ENCODE measurements around the gene DPPA3.

DPPA3 gene

DNA sequence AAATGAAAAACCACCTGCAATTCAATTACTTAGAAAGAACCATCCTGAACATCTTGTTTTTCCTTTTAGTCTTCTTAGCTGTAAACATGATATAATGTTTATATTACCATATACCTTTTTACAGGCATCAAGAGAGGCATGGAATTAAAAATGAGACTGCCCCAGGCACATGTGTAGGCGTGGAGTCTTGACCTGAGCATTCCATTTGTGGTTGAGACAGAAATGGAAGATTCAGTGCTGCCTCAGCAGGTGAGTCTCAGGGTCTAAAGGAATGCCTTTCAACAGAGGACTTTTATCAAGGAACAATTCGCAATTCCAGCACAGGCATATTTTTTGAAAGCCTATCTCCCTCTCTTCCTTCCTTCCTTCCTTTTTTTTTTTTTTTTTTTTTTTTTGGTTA lies 45.8 kb downstream of the DPPA3 start:
- H3K27ac ChIP-seq: no peak overlapping the region
- TF ChIP-seq ZFX (IDR thresholded peaks at IDR 0.05; ENCODE audit: borderline replicate concordance) (no peak), CTCF (IDR thresholded peaks at IDR 0.05) (no peak)

DNA sequence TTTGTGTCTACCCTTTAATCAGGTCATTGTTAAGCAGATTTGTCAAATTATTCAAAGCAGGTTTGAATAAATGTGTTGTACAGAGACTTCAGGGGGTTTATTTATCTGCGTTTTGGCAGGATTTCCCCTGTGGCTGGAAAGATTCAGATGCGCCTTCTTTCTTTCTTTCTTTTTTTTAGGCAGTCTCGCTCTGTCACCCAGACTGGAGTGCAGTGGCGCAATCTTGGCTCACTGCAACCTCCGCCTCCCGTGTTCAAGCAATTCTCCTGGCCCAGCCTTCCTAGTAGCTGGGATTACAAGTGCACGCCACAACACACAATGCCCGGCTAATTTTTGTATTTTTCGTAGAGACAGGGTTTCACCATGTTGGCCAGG lies 47.5 kb downstream of the DPPA3 start:
- no peak overlapping the region for H3K27ac ChIP-seq
- no peak for TF ChIP-seq ZFX (IDR thresholded peaks at IDR 0.05; ENCODE audit: borderline replicate concordance)
- no peak for TF ChIP-seq CTCF (IDR thresholded peaks at IDR 0.05)
